ENCODE results near the gene OTX2.

The OTX2 gene

GRCh38 chr14:56812364-56813141 lies 2.3 kb upstream of the OTX2 start:
- no peak overlapping the region for H3K4me3 ChIP-seq (ENCODE audit: low read depth, low read length)

DNA sequence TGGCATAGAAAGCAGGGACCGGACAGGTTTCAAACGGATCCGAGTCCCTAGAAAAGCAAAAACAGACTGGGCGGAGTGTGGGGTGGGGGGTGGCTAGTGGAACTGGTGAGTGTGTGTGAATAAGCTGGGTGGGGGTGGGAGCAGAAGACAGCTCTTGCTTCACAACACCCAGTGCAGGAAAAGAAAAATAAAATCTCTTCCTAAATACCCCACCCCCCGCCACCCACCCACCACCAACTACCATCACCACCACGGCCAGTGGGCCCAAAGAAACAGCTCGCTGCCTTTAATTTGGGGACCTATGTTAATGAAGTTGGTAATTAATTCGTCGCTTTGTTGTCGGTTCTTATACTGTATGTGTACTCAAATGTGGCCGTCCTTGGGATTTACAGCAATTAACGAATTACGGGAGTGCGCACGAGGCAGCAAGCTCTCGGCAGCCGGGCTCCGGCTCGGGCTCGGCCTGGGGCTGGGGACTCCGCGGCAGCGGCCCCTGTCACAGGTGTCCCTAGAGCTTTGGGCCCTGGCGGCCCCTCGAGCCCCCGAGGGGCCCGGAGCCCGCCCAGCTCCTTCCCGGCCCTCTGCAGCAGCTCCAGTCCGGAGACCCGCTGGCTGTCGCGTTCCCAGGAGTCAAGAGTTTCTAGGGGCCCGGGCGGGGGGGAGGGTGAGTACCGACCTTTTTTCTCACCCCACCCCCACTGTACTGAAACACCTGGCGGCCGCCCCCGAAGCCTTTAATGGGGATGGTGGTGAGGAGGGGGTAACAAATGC lies 1.5 kb upstream of the OTX2 start:
- peak overlapping the region; percentile 13 for H3K4me3 ChIP-seq (ENCODE audit: low read depth, low read length)

DNA sequence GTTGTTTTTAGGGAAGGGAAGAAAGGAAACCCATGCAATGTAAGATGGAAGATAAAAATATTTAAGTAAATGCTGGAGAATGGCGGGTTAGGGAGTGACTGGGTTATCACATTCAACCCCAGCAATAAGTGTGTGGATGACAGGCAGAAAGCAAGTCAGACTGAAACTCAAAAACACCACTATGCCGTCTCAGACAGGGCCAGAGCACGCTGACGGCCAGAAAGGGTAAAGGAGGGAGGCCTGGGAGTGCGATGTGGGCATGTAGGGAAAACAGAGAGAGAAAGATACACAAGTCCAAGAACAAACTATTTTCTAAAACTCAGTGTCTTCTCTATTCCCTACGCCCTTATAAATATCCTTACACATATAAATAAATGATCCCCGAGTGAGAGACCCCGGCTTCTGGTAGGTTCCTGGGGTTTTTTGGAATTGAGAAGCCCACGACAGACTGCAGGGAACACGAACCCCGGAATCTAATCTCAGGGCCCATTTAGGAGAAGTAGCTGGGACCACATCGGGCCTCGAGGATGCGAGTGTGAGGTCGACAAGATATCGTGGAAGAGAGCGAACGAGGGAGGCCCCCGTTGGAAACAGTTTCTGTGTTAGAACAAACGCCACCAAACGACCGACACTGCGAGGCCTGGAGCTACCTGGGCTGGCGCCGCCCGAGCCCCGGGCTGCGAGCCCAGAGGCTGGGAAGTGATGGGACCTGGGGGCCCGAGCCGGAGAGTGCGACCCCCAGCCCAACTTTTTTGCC lies 735 bp upstream of the OTX2 start:
- peak overlapping the region; percentile 4 for H3K4me3 ChIP-seq (ENCODE audit: low read depth, low read length)

DNA sequence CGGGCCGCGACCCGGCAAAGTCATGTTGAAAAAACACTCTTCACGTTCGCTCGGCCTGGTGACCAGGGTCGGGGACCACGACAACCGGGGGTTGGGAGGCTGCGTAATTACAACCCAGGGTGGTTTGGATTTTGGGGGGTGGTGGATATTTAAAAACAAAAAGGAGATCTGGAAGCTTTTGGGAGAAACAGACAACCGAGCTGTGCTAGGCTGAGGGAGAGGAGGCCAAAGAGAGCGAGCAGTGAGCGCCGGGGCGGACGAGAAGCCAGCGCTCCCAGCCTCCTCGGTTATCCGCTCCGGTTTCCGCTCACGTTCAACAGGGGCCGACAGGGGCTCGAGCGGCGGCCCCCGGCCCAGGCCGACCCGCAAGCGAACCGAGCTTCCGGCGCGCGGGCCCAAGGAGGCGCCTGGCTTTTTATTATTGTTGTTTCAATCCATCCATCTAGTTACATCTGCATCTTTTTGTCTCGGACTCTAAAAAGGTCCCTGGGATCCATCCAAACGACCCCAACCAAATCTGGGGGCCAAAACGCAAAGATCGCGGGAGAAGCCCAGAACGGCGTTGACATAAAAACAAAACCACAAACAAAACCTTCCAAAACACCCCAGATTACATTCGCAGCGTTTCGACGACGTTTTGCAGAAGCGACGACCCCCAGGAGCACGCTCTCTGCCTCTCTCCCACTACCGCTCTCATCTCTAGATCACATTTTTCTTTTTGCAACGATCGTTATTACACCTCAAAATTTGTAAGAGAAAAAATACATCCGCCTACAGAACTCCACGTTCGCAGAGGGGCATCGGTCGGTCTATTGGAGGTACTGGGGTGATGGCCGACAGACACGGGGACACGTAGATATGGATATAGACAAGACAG lies 771 bp downstream of the OTX2 start:
- H3K4me3 ChIP-seq (ENCODE audit: low read depth, low read length) = peak overlapping the region; percentile 39

DNA sequence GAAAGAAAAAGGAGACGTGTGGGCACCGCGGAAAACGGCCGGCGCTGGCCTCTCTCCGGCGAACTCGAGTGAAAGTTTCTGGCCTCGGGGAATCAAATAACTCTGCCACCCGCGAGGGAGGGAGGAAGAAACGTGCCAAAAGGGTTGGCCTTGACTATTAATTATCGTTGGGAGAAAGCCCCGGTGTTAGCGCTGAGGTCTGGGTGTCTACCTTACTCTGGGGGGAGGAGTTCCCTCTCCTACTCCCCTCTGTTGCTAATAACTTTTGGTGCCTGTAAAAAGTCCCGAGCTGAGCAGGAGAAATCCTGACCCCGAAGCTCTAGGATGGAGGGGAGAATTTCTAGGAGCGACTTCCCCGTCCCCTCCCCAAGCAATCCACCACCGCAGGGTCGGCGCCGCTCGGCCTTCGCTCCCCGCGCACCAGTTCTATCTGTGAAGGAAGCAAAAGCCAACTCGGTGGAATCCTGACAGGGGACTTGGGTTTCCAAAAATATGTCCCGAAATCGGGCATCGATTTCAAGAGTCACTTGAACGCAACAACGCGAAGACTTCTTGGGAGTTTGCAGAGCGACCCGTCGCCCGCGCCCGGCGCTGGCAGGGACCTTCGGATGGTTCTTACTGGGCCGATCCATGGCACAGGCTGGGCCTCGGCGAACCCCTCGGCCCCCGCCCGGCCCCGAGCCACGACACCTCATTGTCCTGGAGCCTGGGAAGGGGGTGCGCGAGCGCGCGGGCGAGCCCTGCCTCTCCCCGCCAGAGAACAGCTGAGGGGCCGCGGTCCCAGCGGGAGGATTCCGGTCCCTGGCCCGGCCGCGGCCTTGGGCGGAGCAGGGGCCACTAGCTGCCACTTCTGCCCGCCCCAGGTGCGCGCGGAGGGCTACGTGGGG lies 1.7 kb downstream of the OTX2 start:
- peak overlapping the region; percentile 39 for H3K4me3 ChIP-seq (ENCODE audit: low read depth, low read length)

- H3K4me3 ChIP-seq (ENCODE audit: low read depth, low read length) = peak overlapping the region; percentile 39
Measured at GRCh38 chr14:56808110-56808382, 2.2 kb downstream of the OTX2 start.

- peak overlapping the region; percentile 39 for H3K4me3 ChIP-seq (ENCODE audit: low read depth, low read length)
Measured at GRCh38 chr14:56807386-56808109, 2.7 kb downstream of the OTX2 start.

DNA sequence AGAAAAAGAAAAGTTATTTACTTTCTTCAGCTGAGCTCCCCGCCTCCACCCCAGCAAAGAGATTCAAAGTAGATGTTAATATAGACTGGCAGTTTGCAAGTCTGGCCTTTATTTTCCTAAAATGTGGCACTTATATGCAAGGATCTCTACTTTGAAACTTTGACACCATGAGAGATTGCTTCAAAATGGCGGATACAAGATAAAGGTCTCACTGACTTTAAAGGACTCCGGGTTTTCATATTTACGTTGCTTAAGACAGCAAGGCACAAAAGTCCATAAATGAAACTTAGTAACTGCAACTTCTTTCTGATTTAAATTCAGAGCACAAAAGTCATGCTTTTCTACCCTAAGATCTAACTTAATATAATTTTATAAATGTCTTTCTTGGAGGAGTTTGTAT lies 3.5 kb downstream of the OTX2 start:
- H3K4me3 ChIP-seq (ENCODE audit: low read depth, low read length) = no peak overlapping the region

GRCh38 chr14:56805992-56806727 lies 4.1 kb downstream of the OTX2 start:
- no peak overlapping the region for H3K4me3 ChIP-seq (ENCODE audit: low read depth, low read length)

DNA sequence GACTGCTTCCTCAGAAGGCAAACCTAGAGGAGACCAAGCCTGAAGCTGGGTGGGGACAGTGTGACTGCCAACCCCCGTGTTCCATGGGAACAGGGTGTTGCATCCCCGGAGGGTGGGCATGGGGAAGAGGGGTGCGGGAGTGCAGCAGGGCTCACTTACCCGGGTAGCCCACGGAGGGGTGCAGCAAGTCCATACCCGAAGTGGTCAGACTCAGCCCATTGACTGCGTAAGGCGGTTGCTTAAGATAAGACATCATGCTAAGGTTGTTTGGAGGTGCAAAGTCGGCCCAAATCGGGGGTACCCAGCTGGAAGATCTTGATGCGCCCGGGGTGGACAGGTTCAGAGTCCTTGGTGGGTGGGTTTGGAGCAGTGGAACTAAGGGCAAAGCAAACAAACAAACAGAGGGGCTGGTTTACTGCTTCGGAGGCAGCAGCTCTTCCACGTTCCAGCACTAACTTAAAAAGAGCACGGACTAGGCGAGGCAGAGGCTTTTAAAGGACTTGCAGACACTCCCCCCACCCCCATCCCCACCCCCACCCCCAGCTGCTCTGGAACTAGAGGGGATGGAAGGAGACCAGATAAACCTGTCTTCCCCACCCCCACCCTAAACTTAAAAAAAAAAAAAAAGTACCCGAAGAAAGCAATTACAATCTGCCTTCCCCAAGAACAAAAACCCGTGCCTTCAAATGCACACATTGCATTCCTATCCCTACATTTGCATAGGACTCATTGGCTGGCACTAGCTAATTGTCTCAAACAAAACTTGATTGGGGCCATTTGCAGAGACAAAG lies 4.9 kb downstream of the OTX2 start:
- peak overlapping the region; percentile 92 for H3K4me3 ChIP-seq (ENCODE audit: low read depth, low read length)

DNA sequence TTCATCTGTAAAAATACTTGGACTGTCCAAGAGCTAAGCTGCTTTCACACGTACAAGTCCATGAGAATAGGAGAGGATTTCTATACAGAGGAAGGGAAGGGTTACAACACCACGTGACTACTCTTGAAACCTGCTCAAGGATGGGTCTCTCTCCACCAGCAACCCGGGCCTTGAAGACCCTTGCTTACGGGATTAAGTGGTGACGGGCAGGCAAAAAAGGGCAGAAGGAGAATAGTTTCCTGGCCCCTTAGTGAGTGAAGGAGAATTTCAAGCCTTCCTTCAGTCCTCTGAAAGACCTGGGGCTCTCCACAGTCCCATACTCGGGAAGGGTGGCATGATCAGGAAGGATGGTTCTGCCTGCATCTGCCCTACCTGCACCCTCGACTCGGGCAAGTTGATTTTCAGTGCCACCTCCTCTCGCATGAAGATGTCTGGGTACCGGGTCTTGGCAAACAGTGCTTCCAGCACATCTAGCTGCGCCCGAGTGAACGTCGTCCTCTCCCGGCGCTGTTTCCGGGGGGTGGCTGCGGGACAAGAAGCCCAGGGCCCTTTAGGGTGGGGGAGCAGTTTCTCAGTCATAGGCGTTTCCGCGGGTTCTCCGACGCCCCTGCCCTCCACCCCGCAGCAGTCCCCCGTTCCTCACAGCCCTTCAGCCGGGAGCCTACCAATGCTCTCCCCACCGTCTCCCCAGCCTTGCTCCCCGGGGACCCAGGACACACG lies 6.3 kb downstream of the OTX2 start:
- peak overlapping the region; percentile 92 for H3K4me3 ChIP-seq (ENCODE audit: low read depth, low read length)

DNA sequence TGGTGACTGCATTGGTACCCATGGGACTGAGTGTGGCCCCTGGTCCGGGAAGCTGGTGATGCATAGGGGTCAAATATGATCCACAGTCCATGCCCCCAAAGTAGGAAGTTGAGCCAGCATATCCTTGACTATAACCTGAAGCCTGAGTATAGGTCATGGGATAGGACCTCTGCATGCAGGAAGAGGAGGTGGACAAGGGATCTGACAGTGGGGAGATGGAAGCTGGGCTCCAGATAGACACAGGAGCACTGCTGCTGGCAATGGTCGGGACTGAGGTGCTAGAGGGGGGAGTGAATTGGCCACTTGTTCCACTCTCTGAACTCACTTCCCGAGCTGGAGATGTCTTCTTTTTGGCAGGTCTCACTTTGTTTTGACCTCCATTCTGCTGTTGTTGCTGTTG lies 8.4 kb downstream of the OTX2 start:
- H3K4me3 ChIP-seq (ENCODE audit: low read depth, low read length) = no peak overlapping the region

DNA sequence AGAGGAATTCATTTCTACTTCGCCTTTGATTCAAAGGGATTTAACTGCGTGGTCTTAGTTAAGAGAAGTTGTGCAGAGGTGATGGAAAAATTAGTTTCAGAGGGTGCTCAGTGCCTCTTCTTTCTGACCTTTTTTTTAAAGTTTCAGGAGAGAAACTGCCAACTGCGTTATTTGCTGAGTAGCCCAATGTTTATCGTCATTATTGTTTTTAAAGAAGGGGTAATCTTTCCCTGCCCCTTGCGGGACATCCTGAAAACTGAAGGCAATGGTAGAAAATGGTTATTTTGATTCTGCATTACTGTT lies 11.0 kb downstream of the OTX2 start:
- H3K4me3 ChIP-seq (ENCODE audit: low read depth, low read length) = peak overlapping the region; percentile 14

GRCh38 chr14:56798447-56799342 lies 11.6 kb downstream of the OTX2 start:
- H3K4me3 ChIP-seq (ENCODE audit: low read depth, low read length) = peak overlapping the region; percentile 38

GRCh38 chr14:56797569-56798446 lies 12.5 kb downstream of the OTX2 start:
- H3K4me3 ChIP-seq (ENCODE audit: low read depth, low read length) = peak overlapping the region; percentile 38
